Heart right ventricle (tissue), 16 donors: ENCODE data around the gene MAPK8IP3. TPM values are rescaled to one million over a fixed set of nuclear protein-coding genes. Genes with fewer than 3 reads are reported as not detected.

ENCODE experiments used
- ATAC-seq, 8 donors: fragments of 200-7000 bp; cut with Tn5 transposase; one replicate each; pipeline ENCODE4 v1.9.1; 2020; ENCODE audit warnings: mild to moderate bottlenecking in 8 of 8, moderate library complexity in 8 of 8, moderate number of reproducible peaks in 1 of 8
- DNase-seq, 2 donors: peaks; one replicate each; pipeline ENCODE4 v3.0.0-alpha.2; 2020
- H3K27ac ChIP-seq, 10 donors: fragments of 200-600 bp; sonication (generic) in 2 of 10; one replicate each; pipeline versions ENCODE4 v1.5.0 to v1.8.0; 2020 to 2022; ENCODE audit warnings: mild to moderate bottlenecking in 3 of 10
- H3K27me3 ChIP-seq, 7 donors: fragments of 200-600 bp; one replicate each; pipeline ENCODE4 v1.8.0; 2021 to 2022; ENCODE audit warnings: mild to moderate bottlenecking in 2 of 7
- H3K36me3 ChIP-seq, 9 donors: fragments of 200-600 bp; sonication (generic) in 1 of 9; one replicate each; pipeline versions ENCODE4 v1.5.0 to v1.8.0; 2020 to 2022; ENCODE audit warnings: mild to moderate bottlenecking in 2 of 9
- H3K4me1 ChIP-seq, 9 donors: fragments of 200-600 bp; sonication (generic) in 1 of 9; one replicate each; pipeline versions ENCODE4 v1.5.0 to v1.8.0; 2020 to 2022; ENCODE audit warnings: mild to moderate bottlenecking in 4 of 9
- H3K4me3 ChIP-seq, 10 donors: fragments of 200-600 bp; sonication (generic) in 2 of 10; one replicate each; pipeline versions ENCODE4 v1.5.0 to v1.8.0; 2020 to 2022; ENCODE audit warnings: mild to moderate bottlenecking in 7 of 10, moderate library complexity in 2 of 10
- H3K9me3 ChIP-seq, 11 donors: fragments of 200-600 bp in 10 of 11; sonication (generic) in 2 of 11; one replicate each; pipeline versions ENCODE4 v1.5.0 to v1.8.0; 2013 to 2022; ENCODE audit warnings: mild to moderate bottlenecking in 2 of 11, control low read depth in 1 of 11, moderate library complexity in 1 of 11
- WGBS, 2 donors: extraction: QIAGEN DNeasy Blood & Tissue Kit; methylation state at CpG; one replicate each; pipeline ENCODE4 v1.1.7; 2013; ENCODE audit warnings: inconsistent platforms in 1 of 2; 5-methylcytosine and 5-hydroxymethylcytosine counted together
- intact Hi-C, 10 donors: fragments of 100-400 bp; cut with DNase I; formaldehyde crosslinking; loops; one replicate each; pipeline versions ENCODE4 v1.11.1 to v1.14.2; 2022
- polyA plus RNA-seq, 2 donors: library from polyadenylated mRNA; stranded (reverse); fragments of 200-250 nt; gene quantifications; one replicate each; pipeline ENCODE4 v1.2.3, GENCODE V29; 2013
- total RNA-seq, 10 donors: library from RNA; stranded (reverse); fragmentation: NEBNext Ultra II Directional in 3 of 10; extraction: Animal tissue kit (Norgen Biotek cat#: 25700) in 3 of 10; gene quantifications; one replicate each; pipeline versions ENCODE4 v1.2.1 to v1.2.4, GENCODE V29; 2021 to 2023
- TF ChIP-seq, protein P1 (sequence below), 9 donors: fragments of 200-600 bp; sonication (generic) in 2 of 9; IDR thresholded peaks; one replicate each; pipeline versions ENCODE4 v1.5.0 to v1.8.0; 2021 to 2022; ENCODE audit warnings: antibody characterized with exemption in 9 of 9, mild to moderate bottlenecking in 5 of 9, moderate library complexity in 1 of 9
- donor health status: Arrhythmogenic right ventricular cardiomyopathy.
- donor health status: ischemic (EF 13 %, LVEDD 7.1; RV severe dilation, severe dysfunction).
- donor health status: healthy with polysubstance abuse.
- donor health status: DM: no; HTN: yes; CAD: no.
- donor health status: DM: no; HTN: no; CAD: no.
- donor health status: ischemic (EF 25% LVEDD 6.9; RV normal size, moderate dysfunction).
- donor health status: ischemic (EF 25% LVEDD 5.7; RV mildly dilated, moderate dysfunction).
- donor health status: healthy.
- donor health status: DM: yes; HTN: yes; CAD: no.
- donor health status: Ischemic cardiomyopathy.
- donor health status: ischemic (EF 35%, LVEDD 5.7; RV mildly dilated, moderate dysfunction).
- donor health status: nonischemic (EF 11% LVEDD 7.7; RV severe dilation, severe dysfunction).
- donor health status: DM: yes; HTN: yes; CAD: no.
- donor health status: PGD.
- donor health status: ischemic (EF 29% LVEDD 5.4; RV normal size, mild dysfunction).
- donor health status: nonischemic (EF 23%, LVEDD 6.1; RV moderate dilation, normal function).

MAPK8IP3 gene
- total and polyA plus RNA-seq, 12 donors, result 31.2 to 126 (median 71.7) TPM

- TF ChIP-seq, protein P1, sequence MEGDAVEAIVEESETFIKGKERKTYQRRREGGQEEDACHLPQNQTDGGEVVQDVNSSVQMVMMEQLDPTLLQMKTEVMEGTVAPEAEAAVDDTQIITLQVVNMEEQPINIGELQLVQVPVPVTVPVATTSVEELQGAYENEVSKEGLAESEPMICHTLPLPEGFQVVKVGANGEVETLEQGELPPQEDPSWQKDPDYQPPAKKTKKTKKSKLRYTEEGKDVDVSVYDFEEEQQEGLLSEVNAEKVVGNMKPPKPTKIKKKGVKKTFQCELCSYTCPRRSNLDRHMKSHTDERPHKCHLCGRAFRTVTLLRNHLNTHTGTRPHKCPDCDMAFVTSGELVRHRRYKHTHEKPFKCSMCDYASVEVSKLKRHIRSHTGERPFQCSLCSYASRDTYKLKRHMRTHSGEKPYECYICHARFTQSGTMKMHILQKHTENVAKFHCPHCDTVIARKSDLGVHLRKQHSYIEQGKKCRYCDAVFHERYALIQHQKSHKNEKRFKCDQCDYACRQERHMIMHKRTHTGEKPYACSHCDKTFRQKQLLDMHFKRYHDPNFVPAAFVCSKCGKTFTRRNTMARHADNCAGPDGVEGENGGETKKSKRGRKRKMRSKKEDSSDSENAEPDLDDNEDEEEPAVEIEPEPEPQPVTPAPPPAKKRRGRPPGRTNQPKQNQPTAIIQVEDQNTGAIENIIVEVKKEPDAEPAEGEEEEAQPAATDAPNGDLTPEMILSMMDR (IDR thresholded peaks at IDR 0.05), result no peak
- peak in 2 of 8 donors; percentile 0 to 1 for ATAC-seq
- H3K9me3 ChIP-seq, result no peaks in the 10 kb centered on the region
- H3K27ac ChIP-seq, result peak within 1 kb of the TSS; percentile 89 to 99 (median 97)
- H3K36me3 ChIP-seq, result peaks cover 0 to 52% (median 21%) of the 10 kb centered on the region in 9 donors
- no peaks in the 10 kb centered on the region for H3K27me3 ChIP-seq
- 1% methylated on average over 53 of the region's 53 CpGs for WGBS, 2 donors
- no peak for DNase-seq
- H3K4me3 ChIP-seq, result peak within 1 kb of the TSS; percentile 88 to 100 (median 98)
- H3K4me1 ChIP-seq, result peaks cover 27 to 46% (median 39%) of the 10 kb centered on the region in 9 donors
- intact Hi-C loops, result loop anchor here in 1 of 10 donors (5.0 kb wide), 1 partner anchor 65 kb away; the partner anchor contains the start of gene MAPK8IP3
Observed at GRCh38 chr16:1772362-1772907, 66.4 kb downstream of the MAPK8IP3 start, which contains the start of gene EME2. Gene EME2, plus strand, starts transcription at chr16:1772810. Its CDS starts 418 bp downstream, at chr16:1773228.

- Histone ChIP-seq H3K36me3 (peaks cover 0 to 52% (median 19%) of the 10 kb centered on the region in 9 donors), H3K27me3 (no peaks in the 10 kb centered on the region), H3K27ac (peak within 1 kb of the TSS; percentile 89 to 99 (median 97)), H3K4me3 (peak within 1 kb of the TSS; percentile 88 to 100 (median 98)), H3K9me3 (no peaks in the 10 kb centered on the region), H3K4me1 (peaks cover 27 to 46% (median 39%) of the 10 kb centered on the region in 9 donors)
- TF ChIP-seq, protein P1 (IDR thresholded peaks at IDR 0.05), result peak; percentile 35 to 86 (median 73)
- intact Hi-C loops, result loop anchor here in 1 of 10 donors (5.0 kb wide), 1 partner anchor 66 kb away; the partner anchor contains the start of gene MAPK8IP3
- DNase-seq (peak; percentile 79 to 86), ATAC-seq (peak; percentile 51 to 78 (median 66))
- 0% methylated on average over 99 to 108 of the region's 108 CpGs for WGBS, 2 donors
Observed at GRCh38 chr16:1772908-1773702, 67.1 kb downstream of the MAPK8IP3 start, which contains the start of gene MRPS34. Gene MRPS34, minus strand, starts transcription at chr16:1773134. Its CDS starts 15 bp downstream, at chr16:1773119.

DNA sequence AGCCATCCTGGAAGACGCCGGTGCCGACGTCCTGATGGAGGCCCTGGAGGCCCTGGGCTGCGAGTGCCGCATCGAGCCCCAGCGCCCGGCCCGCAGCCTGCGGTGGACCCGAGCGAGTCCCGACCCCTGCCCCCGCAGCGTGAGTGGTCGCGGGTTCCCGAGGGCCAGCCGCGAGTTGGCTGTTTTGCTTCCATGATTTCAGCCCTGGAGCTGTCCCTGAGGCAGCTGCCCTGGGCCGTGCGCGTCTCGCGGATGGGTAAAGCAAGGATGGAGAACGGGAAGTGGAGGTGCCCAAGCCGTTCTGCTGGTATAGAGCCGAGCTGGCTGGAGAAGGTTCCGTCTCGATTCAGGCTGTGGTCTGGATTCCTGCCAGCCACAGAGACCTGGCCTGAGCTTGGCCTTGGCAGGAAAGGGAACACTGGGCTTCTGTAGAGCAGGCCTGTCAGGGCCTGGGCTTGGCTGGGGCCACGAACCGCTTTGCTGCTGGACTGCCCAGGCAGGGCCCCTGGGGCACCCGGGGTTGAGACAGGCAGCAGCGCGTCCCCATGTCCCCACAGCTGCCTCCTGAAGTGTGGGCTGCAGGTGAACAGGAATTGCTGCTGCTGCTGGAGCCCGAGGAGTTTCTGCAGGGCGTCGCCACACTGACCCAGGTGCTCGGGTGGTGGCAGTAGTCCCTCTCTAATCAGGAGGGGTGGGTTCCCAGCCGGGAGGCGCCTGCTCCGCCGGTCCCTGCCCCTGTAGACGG is 67.9 kb downstream of the MAPK8IP3 start:
- ATAC-seq, result peak in 2 of 8 donors; percentile 0 to 1
- 14 to 15% methylated on average over 40 to 45 of the region's 45 CpGs for WGBS, 2 donors
- peaks cover 0 to 52% (median 17%) of the 10 kb centered on the region in 9 donors for H3K36me3 ChIP-seq
- TF ChIP-seq, protein P1 (IDR thresholded peaks at IDR 0.05), result peak in 1 of 9 donors; percentile 9
- no peaks in the 10 kb centered on the region for H3K27me3 ChIP-seq
- peak overlapping the region; percentile 88 to 100 (median 98) for H3K4me3 ChIP-seq
- peak overlapping the region; percentile 89 to 99 (median 97) for H3K27ac ChIP-seq
- intact Hi-C loops, result loop anchor here in 1 of 10 donors (5.0 kb wide), 1 partner anchor 67 kb away; the partner anchor contains the start of gene MAPK8IP3
- no peak for DNase-seq
- H3K4me1 ChIP-seq, result peaks cover 27 to 46% (median 39%) of the 10 kb centered on the region in 9 donors
- no peaks in the 10 kb centered on the region for H3K9me3 ChIP-seq
